HG03378 (cell line): ENCODE measurements around the gene ARHGAP42.
A peak's percentile ranks its signal among the peaks of the same experiment; 100 is the strongest.

Experiments used
- ATAC-seq: cut with Tn5 transposase; IDR thresholded peaks from one replicate; pipeline ENCODE4 v1.9.1; 2021; ENCODE audit warnings: mild to moderate bottlenecking, moderate library complexity; ENCODE audit not compliant: unreplicated experiment

ARHGAP42 gene

DNA sequence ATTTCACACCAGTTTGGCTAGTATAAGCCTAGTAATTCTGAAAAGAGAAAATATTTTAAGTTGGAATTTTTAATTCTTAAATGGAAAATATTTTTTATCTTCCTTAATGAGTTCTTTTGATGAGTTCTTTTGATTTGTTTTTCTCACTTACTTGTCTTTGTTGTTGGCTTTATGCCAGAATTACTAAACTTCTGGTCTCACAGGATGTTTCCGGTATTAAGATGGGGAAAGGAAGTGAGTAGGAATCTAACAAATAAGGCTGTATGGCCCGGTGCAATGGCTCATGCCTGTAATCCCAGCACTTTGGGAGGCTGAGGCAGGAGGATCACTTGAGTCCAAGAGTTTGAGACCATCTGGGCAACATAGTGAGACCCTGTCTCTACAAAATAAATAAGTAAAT is 106.4 kb downstream of the ARHGAP42 start:
- ATAC-seq, result no peak

DNA sequence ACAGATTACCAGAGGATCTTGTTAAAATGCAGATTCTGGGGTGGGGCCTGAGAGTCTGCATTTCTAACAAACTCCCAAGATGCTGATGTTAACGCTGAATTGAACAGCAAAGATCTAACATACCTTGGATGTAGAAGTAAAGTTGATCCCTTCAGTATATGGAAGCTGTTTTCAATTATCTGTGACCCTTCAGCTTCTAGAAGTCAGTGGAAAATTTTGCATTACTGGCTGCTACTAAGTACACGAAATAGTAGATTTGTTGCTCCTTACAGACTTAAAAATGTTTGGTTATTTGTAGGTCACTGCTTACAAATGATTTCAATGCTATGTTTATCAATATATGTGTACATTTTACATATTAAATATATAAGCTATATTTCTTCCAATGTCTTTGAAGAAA is 107.4 kb downstream of the ARHGAP42 start:
- ATAC-seq, result no peak

DNA sequence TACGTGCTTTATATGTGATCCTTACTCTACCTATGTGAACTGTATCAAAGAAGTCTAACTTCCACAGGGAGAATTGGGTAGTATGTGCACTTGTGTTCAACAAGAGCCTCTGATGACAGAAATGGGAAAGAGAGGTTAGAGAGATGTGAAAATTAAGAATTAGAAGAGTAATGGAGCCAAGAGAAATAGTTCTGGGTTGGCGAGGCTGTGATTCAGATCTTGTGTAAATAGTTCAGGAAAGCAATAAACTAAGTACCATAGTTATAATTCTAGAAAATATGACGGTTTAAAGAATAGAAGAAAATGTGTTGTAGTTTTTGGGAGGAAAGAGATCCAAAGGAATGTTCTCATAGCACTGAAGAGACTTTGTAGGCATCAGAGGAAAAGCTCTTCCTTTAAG is 112.4 kb downstream of the ARHGAP42 start:
- no peak for ATAC-seq

DNA sequence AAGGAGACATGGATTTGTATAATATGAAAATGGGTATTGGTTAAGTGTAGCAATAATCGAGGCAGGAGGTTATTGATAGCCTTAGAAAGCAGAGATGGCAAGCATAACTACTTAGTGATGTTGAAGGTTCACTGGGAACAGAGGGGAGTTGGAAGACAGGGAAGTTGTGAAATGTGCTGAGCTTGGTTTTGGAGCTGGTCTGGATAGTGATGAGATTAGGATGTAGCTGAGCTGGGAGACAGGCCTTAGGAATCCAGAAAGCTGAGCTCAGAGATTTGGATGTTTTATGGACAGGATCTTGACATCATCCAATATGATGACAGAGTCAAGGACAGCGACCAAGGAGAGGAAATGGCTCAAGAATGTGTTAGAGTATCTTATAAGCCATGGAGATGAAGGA is 113.1 kb downstream of the ARHGAP42 start:
- no peak for ATAC-seq

DNA sequence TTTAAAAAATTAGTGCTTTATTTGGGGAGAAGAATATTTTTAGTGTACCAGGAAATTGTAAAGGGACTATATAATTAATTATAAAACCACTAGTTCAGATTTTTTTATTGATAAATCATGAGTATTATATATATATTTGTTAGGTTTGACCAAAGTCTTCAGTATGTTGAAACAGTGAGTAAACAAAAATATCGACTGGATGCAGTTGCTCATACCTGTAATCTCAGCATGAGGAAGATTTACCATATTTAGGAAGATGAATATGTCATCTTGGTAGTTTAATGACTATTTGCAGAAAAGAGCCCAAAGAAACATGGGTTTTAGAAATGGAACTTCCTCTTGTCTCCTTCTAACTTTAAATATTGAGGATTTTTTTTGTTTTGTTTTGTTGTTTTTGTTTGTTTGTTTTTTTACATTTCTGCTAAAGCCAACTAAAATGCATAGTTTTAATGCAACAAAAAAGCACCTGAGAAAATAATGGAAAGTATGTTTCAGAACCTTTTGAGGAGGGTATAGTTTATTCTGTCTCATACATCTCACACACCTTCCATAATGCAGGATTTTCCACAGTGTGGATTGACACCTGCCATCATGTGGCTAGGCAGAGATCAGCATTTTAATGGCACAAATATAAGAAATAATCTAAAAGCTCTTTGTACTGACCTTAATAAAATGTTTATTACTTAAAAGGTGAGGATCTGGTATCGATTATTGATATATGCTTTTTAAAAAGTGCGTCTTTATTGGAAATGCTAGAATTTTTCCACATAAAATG is 114.3 kb downstream of the ARHGAP42 start:
- ATAC-seq, result no peak

GRCh38 chr11:100805506-100806199 is 118.6 kb downstream of the ARHGAP42 start:
- no peak for ATAC-seq

- ATAC-seq, result no peak
These were observed 119.2 kb downstream of the ARHGAP42 start for GRCh38 chr11:100806296-100806695.

- no peak for ATAC-seq
These were observed 121.9 kb downstream of the ARHGAP42 start for GRCh38 chr11:100808904-100809491.

GRCh38 chr11:100810146-100810545 is 123.1 kb downstream of the ARHGAP42 start:
- ATAC-seq, result peak; percentile 86

GRCh38 chr11:100810666-100811065 is 123.6 kb downstream of the ARHGAP42 start:
- ATAC-seq, result no peak

DNA sequence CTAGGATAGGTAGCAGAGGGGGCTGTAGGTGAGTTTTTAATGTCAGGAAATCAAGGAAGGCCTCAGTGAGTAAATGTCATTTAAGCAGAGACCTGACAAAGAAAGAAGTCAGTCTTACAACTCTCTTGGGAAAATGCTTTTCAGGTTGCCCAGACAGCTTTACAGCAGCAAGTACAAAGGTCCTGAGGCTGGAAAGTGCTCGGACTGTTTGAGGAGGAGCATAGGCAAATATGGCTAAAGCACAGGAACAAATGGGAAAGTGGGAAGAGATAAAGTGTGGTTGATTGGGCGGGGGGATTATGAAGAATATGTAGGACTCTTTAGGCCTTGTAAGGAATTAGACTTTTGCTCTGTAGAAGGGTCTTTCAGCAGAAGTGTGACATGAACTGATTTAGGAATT is 125.4 kb downstream of the ARHGAP42 start:
- no peak for ATAC-seq

- ATAC-seq, result no peak
These were observed 128.8 kb downstream of the ARHGAP42 start for GRCh38 chr11:100815787-100816330.

- no peak for ATAC-seq
These were observed 129.7 kb downstream of the ARHGAP42 start for GRCh38 chr11:100816823-100817222.

DNA sequence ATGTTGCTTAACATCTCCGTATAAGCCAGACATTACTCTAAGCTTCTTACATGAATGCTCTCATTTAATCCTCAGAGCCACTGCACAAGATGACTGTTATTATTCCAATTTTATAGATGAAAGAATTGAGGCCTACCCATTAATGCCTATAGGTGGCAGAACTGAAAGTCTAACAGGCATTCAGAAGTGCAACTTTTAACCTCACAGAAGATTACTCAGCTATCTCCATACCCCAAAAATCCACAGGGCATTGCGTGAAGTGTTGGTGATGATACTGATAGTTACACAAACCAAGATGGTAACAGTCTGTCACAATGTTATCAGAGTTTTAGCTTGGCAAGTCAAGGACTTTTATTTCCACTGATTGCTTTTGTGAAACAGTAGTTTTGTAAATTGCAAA is 130.5 kb downstream of the ARHGAP42 start:
- no peak for ATAC-seq

- no peak for ATAC-seq
These were observed 133.5 kb downstream of the ARHGAP42 start for GRCh38 chr11:100820621-100821020.

GRCh38 chr11:100821198-100821597 is 134.1 kb downstream of the ARHGAP42 start:
- ATAC-seq, result no peak

GRCh38 chr11:100823360-100823759 is 136.3 kb downstream of the ARHGAP42 start:
- ATAC-seq, result no peak

GRCh38 chr11:100824041-100824809 is 137.1 kb downstream of the ARHGAP42 start:
- ATAC-seq, result no peak

DNA sequence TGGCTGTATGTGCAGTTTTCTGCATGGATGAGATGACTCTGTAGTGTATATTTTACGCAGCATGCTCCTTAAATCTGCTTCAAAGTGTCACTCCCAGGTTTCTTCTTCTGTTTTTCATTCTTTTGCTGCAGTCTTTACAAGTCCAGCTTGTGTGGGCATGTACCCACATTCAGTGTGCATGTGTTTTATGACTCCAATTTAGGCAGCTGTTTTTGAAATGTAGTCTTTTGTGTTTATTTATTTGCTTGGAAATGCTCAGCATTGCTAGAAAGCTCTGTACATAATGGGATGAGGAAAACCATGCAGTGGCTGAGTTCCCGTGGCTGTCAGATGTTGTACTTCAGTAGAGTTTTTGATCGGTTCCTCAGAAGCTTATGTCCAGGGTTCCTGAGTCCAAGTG is 138.5 kb downstream of the ARHGAP42 start:
- no peak for ATAC-seq

DNA sequence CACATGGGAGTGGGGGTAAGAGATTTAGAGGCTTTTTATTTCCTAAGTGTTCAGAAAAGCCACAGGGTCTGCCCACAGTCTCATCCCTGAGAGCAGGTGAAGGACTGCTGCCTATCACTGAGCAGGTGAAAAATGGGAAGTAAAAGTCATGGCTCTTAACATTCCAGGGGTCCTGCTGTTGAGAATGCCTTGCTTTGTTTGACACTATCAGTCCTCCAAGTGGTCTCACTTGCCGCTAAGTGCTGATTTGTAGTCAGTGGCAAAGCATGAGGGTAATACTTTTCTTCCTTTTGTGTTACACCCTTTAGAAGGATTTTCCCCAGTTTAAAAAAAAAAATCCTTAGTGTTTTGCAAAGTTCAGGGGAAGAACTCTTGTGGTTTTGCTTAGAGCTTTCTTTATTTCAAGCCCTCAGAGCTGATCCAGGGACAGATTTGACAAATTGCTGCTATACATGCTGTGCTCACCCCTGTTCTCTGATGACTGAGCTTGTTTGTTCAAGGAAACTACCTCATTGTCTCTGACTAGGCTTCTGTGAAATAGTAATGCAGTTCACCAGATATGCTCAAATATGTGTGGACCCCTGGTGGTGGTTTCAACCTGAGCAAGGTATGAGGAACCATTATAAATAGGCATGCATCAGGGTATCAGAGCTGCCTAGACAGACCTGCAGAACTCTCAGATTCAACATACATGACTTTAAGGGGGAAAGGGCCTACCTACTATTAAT is 141.0 kb downstream of the ARHGAP42 start:
- peak; percentile 83 for ATAC-seq
